Fibroblast of the aortic adventitia (primary cell): ENCODE data around the gene STEAP4. TPM values are rescaled to one million over a fixed set of nuclear protein-coding genes. Genes with fewer than 3 reads are reported as not detected.
A peak's percentile ranks its signal among the peaks of the same experiment; 100 is the strongest.

Experiments
- DNase-seq: peaks from one replicate; pipeline ENCODE4 v3.0.0-alpha.2; 2010; ENCODE audit warnings: low read depth
- H3K4me3 ChIP-seq: 2 replicates; pipeline ENCODE4 v1.5.1; 2011; ENCODE audit warnings: low read depth, mild to moderate bottlenecking, control low read depth, low read length, moderate library complexity
- CTCF ChIP-seq: IDR thresholded peaks from 2 replicates; pipeline ENCODE4 v1.5.1; 2011; ENCODE audit warnings: mild to moderate bottlenecking, low read length, control low read depth, inconsistent platforms; ENCODE audit not compliant: insufficient read depth
- total RNA-seq: library from RNA; depleted of rRNA; stranded (reverse); fragments of >200 nt; gene quantifications from 2 replicates; pipeline ENCODE4 v1.2.3, GENCODE V29; 2012; ENCODE audit warnings: low replicate concordance

The STEAP4 gene
- total RNA-seq, 1 donor: 2.1 TPM

- no peak for TF ChIP-seq CTCF
- DNase-seq: no peak
- H3K4me3 ChIP-seq: no peak overlapping the region
These were observed 9.8 kb upstream of the STEAP4 start for GRCh38 chr7:88316456-88316855.

DNA sequence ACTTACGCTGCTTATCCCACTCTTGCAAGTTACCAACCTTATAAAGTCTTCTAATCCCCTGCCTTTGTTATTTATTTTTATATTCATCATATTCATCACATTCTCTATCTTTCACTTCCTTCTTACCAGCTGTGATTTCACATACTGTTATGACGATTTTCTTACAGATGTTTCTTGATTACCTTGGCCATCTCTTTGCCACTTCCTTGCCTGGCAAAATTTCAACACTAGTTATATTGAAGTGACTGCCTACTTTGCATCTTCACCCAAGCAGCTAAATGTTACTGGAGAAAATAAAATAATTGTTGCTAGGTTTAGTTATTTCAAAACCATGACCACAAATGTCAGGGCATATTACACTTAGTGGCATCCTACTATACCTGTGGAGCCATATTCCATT, 8.8 kb upstream of the STEAP4 start:
- no peak for DNase-seq
- no peak for TF ChIP-seq CTCF
- H3K4me3 ChIP-seq: no peak overlapping the region

DNA sequence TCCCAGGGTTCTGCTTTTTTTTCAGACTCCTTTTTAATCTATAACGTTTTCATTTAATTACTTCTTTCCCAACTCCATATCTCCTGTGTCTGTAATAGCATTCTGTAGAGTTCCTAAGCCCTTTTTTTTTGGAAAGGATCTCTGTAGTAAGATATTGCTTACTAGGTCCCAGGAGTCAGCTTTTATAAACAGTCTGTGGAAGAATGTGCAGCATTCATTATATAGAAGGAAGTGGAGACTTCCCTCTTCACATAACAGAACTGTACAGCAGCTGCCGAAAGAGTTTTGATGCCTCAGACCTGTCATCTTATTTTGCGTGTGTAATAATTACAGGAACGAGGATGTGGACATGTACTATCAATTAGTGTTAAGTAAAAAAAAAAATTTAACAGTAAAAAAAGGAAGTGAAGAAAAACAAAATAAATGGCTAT, 7.4 kb upstream of the STEAP4 start:
- no peak overlapping the region for H3K4me3 ChIP-seq
- no peak for DNase-seq
- no peak for TF ChIP-seq CTCF

GRCh38 chr7:88312061-88312663, 5.5 kb upstream of the STEAP4 start:
- DNase-seq: peak; percentile 63
- no peak for TF ChIP-seq CTCF
- H3K4me3 ChIP-seq: no peak overlapping the region

- DNase-seq: no peak
- H3K4me3 ChIP-seq: no peak overlapping the region
- TF ChIP-seq CTCF: no peak
These were observed 5.0 kb upstream of the STEAP4 start for GRCh38 chr7:88311675-88312036.

DNA sequence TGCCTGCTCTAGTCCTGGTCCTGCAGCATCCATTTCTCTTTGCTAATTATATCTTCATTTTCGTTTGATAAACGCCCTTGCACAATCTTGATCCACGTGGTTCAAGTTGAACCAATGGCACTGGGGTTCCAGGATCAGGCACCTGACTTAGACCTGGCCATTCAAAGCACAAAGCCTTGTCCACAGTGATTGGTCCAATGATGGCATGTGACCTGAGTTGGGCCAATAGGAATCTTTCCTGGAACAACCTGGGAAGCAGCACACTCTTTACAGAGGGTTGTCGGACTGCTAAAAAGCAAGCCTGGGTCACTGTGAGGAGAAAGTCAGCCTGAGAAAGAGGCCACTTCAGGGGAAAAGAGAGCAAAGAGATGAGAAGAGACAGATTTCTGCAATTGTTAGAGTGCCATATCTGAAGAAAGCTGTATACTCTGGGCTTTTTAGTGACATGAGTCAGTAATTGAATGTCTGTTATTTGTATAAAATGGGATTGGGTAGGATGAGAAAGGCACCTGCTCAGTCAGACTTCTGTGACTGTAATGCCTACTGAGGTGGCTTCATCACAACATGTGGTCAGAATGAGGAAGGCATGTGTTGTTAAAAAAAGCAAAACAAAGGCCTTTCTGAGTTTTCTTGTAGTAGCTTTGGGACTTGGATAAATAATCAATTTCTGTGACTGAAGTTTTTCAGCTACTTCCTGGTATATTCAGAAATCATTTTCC, 4.4 kb upstream of the STEAP4 start:
- no peak for DNase-seq
- H3K4me3 ChIP-seq: no peak overlapping the region
- TF ChIP-seq CTCF: no peak
